ENCODE data around the gene EPC2.
A peak's percentile ranks its signal among the peaks of the same experiment; 100 is the strongest.

EPC2 gene

DNA sequence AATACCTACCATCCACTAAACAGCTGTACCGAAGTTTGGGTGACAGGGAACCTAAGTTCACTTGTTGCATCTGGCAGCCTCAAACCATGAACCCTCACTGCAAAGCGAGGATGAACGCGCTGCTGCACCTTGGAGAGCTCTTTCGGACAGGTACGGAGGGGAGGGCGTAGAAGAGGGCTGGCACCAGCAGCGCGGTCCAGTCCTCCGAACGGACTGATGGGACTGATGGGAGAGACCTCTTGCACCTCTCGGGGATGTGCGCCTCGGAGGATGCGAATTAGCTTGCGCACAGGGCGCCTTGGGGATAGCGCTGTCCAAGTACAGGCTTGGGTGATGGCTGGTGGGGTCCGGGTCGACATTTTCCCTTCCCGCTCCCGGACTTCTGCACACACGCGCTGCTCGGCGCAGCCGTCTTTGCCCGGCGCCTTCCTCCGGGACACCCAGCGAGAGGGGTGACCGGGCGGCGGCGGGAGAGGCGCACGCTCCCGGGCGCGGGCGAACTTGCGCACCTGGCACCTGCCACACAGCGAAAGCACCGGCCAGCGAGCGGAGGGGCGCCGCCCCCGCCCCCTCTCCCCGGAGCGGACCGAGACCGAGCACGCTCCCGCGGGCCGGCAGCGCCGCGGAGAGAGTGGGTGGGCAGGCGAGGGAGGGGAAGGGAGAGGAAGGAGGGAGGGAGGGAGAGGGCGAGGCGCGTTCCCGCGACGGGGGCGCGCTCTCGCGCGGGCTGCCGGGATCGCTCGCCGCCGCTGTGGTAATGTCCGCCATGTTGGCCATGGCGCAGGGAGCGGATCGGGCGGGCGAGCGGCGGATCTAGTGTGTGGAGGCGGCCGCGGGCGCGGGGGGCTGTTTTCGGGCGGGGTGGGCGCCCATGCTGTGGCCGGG is at the start of gene EPC2:
Gene EPC2, plus strand, starts transcription at position 754 of the 885 bp plus-strand sequence. CDS start 267 bp downstream, outside the sequence.
- DNase-seq, result peak; percentile 86 to 88

DNA sequence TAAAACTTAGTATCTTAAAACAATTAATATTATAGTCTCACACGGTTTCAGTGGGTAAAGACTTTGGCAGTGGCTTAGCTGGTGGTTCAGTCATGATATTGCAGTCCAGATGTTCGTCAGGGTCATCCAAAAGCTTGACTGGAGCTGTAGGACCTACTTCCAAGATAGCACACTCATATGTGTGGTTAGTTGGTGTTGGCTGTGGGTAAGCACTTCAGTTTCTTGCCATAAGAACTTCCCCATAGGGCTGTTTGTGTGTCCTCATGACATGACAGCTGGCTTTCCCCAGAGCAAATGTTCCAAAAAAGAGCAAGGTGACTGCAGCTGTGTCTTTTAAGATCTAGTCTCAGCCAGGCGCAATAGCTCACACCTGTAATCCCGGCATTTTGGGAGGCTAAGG is 48.5 kb upstream of the EPC2 start:
- no peak for DNase-seq

DNA sequence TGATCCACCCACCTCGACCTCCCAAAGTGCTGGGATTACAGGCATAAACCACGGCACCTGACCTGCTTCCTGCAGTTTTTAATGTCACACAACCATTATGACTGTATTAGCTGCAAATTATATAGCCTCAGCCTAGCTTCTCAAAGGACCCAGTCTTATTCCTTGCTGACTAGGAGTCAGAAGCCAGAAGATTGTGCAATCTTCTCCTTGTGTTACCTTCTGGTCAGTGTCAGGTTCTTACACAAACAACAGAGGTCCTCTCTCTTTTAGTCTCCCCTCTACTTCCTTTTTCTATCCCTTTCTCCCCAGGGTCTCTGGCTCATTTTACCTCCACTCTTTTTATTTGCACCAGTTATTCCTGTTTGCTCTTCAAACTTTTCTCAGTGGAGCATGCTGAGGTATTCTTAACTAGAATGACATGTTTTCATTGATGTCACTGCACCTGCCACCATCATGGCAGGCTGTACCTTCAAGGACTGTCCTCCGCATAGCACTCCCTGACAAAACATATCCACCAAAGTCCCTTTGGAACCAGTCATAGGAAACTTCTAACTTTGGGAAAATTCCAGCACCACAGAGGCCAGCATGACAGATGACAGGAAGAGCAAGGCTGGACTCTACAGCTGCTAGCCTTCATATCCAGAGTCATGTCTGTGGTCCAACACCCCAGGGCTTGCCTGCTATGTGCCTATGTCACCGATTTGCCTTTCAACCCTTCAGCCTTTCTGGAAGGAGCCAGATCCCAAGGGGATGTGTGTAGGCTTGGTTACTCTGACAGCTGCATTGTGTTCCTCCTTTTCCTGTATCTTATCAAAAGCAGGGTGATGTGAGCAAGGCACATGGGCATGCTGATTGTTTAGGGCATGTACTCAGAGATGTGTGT is 45.2 kb upstream of the EPC2 start:
- no peak for DNase-seq

DNA sequence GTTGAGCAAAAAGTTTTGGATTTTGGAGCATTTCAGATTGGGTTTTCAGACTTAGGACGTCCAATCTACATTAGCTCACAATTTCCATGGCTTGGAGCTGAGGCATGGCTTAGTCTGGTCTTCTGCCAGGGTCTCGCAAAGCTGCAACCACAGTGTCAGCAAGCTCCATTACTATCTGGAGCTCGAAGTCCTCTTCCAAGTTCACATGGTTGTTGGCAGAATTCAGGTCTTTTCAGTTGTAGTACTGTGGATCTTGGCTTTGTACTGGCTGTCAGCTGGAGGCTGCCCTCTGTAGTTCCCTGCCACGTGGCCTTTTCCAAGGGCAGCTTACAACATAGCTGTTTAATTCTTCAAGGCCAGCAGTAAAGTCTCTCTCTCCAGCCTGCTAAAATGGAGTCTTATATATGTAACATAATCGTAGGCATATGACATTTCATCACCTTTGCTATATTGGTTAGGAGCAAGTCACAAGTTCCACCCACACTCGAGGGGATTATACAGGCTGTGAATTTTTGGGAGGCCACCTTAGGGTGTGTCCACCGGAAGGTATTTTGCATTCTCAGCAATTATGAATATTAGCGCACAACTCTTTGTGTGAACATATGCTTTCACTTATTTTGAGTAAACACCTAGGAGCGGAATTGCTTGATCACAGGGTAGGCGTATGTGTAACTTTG is 41.5 kb upstream of the EPC2 start:
- no peak for DNase-seq

DNA sequence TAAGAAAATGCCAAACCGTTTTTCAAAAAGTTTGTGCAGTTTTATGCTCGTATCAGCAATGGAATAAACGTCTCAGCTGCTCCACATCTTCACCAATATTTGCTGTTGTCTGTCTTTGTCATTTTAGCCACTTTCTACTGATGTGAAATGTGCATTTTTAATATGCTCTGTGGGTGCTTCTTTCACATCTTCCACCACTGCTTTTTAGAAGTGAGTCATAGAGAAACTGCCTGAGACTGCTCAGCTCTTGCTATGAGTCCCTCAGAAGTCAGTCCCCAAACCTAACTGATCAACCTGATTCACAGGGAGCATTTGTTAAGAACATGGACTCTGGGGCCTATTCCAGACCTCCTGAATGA is 41.0 kb upstream of the EPC2 start:
- DNase-seq, result no peak

DNA sequence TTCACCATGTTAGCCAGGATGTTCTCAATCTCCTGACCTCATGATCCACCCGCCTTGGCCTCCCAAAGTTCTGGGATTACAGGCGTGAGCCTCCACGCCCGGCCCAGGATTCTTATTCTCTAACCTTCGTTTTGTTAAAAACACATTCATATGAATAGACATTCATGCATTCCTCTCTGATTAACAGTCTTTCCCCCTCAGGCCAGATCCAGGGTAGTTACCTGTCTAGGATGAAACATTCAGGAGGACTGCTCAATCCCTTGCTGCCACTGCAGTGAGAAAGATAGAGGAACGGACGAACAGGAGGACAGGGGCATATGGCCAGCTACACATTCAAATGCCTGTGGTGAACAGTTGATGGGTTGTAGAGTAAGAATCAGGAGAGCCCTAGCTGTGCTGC is 39.6 kb upstream of the EPC2 start:
- DNase-seq, result no peak

DNA sequence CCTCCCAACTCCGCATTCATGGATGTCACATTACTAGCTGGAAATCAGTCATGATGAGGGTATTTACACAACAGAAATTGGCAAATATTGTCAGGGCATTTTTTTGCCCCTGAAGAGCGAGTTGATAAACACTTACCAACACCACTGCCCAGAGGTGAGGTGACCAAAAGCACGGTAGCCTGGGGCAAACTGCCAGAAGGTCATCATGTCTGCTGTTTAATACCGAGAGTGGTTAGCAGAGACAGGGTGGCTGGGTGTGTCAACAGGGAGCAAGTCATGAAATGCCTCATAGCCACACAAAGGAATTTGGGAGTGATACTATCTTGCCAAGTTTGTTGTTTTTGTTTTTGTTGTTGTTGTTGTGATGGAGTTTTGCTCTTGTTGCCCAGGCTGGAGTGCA is 37.0 kb upstream of the EPC2 start:
- DNase-seq, result no peak

GRCh38 chr2:148613231-148614013 is 31.1 kb upstream of the EPC2 start:
- DNase-seq, result no peak

GRCh38 chr2:148614014-148614321 is 30.6 kb upstream of the EPC2 start:
- DNase-seq, result no peak

- DNase-seq, result no peak
Measured at GRCh38 chr2:148614322-148615049, 30.1 kb upstream of the EPC2 start.

DNA sequence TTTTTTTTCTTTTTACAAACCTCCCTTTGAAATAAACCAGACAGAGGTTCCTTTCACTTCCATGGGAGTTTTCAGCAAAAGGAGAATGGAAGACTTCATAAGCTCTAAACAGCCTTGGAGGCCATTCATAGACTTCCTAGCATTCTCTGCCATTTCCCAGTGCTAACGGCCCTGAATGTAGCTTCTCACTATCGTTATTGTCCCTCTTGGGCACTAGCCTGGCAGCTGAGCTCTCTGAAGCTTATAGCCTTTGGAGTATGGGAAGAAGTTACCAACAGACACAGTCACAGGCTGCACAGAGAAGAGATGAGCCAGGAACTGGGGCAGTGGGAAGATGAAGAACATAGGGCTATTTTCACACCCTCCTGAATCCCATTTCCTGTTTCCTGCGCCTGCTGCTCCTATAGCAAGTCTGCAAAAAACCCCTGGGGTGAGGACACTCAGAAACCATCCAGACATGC is 29.1 kb upstream of the EPC2 start:
- no peak for DNase-seq

- DNase-seq, result no peak
Measured at GRCh38 chr2:148616662-148617061, 27.9 kb upstream of the EPC2 start.

DNA sequence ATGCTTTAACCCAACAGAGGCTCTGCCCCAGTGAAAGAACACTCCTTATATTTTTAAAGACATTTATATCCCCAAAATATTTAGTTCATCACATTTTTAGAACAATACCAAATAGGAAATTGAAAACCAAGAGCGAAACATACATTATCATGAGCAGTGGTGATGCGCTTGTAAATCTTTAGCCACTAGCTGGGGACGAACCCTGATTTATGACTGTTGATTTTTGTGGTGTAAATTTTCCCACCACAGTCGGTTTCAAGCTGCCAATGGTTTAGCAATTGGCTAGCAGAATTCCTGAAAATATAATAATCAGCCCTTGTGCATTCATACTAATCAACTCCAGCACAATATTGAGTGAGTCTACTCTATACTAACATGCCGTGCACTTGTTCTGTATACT is 27.3 kb upstream of the EPC2 start:
- no peak for DNase-seq

DNA sequence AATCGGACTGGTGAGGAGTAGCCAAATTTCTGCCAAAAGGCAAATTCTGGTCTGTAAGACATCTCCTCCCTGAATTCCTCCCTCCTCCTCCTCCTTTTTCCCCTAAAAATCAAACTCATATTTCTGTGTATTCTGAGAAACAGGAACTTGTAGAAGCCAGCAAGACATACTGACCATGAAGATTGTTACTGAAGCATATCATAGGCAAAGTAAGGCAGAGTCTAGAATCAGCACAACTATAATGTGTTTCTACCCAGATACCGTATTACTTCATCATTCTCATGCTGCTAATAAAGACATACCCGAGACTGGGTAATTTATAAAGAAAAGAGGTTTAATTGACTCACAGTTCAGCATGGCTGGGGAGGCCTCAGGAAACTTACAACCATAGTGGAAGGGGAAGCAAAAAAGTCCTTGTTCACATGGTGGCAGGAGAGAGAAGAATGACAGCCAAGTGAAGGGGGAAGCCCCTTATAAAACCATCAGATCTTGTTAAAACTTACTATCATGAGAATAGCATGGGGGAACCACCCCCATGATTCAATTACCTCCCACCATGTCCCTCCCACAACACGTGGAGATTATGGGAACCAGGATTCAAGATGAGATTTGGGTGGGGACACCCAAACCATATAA is 24.9 kb upstream of the EPC2 start:
- DNase-seq, result no peak

GRCh38 chr2:148622366-148622765 is 22.2 kb upstream of the EPC2 start:
- no peak for DNase-seq

- no peak for DNase-seq
Measured at GRCh38 chr2:148623086-148623485, 21.5 kb upstream of the EPC2 start.

DNA sequence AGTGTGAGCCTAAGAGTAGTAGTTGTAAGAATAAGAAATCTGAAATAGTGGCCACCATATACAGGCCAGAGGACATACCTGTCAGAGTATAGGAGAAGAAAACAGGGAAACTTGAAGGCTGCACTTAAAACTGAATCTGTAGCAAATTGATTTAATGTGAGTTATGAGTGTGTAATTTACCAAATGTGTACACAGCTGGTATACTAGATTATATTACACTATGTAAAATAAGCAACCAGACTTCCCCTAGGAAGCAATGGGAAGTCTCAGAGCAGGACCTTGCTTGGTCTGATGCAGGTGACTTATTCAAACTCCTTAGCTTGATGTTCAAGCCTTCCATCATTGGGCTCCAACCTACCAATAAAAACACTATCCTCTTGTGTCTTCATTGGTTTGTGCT is 17.3 kb upstream of the EPC2 start:
- DNase-seq, result no peak

GRCh38 chr2:148634749-148635148 is 9.8 kb upstream of the EPC2 start:
- no peak for DNase-seq

GRCh38 chr2:148638543-148638942 is 6.0 kb upstream of the EPC2 start:
- no peak for DNase-seq

- no peak for DNase-seq
Measured at GRCh38 chr2:148640767-148641166, 3.8 kb upstream of the EPC2 start.

DNA sequence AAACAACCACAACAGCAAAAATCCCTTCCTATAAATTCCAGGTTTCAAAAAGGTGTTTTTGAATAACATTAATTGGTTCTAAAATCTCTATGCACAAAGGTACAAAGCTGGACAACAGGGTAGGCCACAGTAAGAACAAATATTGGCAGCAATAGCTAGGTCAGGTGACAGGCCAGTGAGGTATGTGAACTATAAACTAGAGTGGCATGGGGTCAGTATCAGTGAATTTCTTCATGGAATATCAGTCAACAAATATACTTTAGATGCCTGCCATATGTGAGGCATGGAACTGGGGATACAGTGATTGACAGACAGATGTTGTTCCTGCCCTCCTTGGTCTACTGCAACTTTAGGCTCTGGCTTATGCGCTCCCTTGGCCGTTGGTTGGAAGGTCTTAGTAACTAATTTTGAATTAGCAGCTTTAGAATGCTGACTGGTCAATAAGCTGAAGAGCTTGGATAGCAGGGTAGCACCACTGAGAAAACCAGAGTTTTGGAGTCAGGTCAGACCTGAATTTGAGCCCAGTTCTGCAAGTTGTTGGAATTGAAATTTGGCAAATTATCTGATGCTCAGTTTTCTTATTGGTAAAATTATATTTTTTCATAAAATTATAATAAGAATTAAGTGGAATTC is 2.3 kb upstream of the EPC2 start:
- DNase-seq, result no peak
